A549 (cell line): ENCODE results near the gene IQSEC3.

Source experiments
- CTCF ChIP-seq: fragments of >200 bp; sonication (Bioruptor Twin); formaldehyde crosslinking; IDR thresholded peaks from 3 replicates; pipeline ENCODE4 v1.5.1; 2016
- HDAC2 ChIP-seq: fragments of 200-600 bp; sonication (generic); IDR thresholded peaks from 2 replicates; pipeline ENCODE4 v1.6.1; 2016
- USF2 ChIP-seq: fragments of 450-650 bp; IDR thresholded peaks from 2 replicates; pipeline ENCODE4 v1.6.1; 2014; ENCODE audit warnings: antibody characterized with exemption

- TF ChIP-seq CTCF: no peak
- TF ChIP-seq USF2: no peak
- TF ChIP-seq HDAC2: no peak
Measured at GRCh38 chr12:87856-88255, 21.3 kb downstream of the IQSEC3 start.
